ENCODE data around the gene MAP3K10. TPM values are rescaled to one million over a fixed set of nuclear protein-coding genes. Genes with fewer than 3 reads are reported as not detected.

MAP3K10 gene
- total RNA-seq, 1 donor from 2014 or later = 20.6 TPM

GRCh38 chr19:40263440-40264313 lies 72.5 kb downstream of the MAP3K10 start:
- TF ChIP-seq CTCF (IDR thresholded peaks at IDR 0.05; ENCODE audit: unreplicated experiment) = no peak
- no peaks in the 10 kb centered on the region for H3K4me1 Mint-ChIP-seq (ENCODE audit: unreplicated experiment)
- DNase-seq (ENCODE audit: low spot score) = no peak
- H3K27ac Mint-ChIP-seq (ENCODE audit: unreplicated experiment) = no peak overlapping the region
- no peak overlapping the region for H3K4me3 Mint-ChIP-seq (ENCODE audit: unreplicated experiment)
- peaks cover 16% of the 10 kb centered on the region for H3K36me3 Mint-ChIP-seq (ENCODE audit: low read depth, unreplicated experiment)
- peaks cover 13% of the 10 kb centered on the region for H3K27me3 Mint-ChIP-seq (ENCODE audit: unreplicated experiment)
- H3K9me3 Mint-ChIP-seq (ENCODE audit: unreplicated experiment) = no peaks in the 10 kb centered on the region

GRCh38 chr19:40264314-40265054 lies 73.3 kb downstream of the MAP3K10 start:
- Mint-ChIP-seq H3K36me3 (ENCODE audit: low read depth, unreplicated experiment) (peaks cover 21% of the 10 kb centered on the region), H3K9me3 (ENCODE audit: unreplicated experiment) (no peaks in the 10 kb centered on the region), H3K4me3 (ENCODE audit: unreplicated experiment) (no peak overlapping the region), H3K27ac (ENCODE audit: unreplicated experiment) (no peak overlapping the region), H3K4me1 (ENCODE audit: unreplicated experiment) (no peaks in the 10 kb centered on the region), H3K27me3 (ENCODE audit: unreplicated experiment) (peaks cover 13% of the 10 kb centered on the region)
- no peak for DNase-seq (ENCODE audit: low spot score)
- TF ChIP-seq CTCF (IDR thresholded peaks at IDR 0.05; ENCODE audit: unreplicated experiment) = no peak

Other genes starting within 250 kb of the MAP3K10 start
- 101 TPM for gene PSMC4, start 220.3 kb upstream of the MAP3K10 start, total RNA-seq (ENCODE audit: unreplicated experiment)
- 4.0 TPM for gene ZNF546, start 194.4 kb upstream of the MAP3K10 start, total RNA-seq (ENCODE audit: unreplicated experiment)
- gene ZNF780B, start 135.2 kb upstream of the MAP3K10 start, total RNA-seq (ENCODE audit: unreplicated experiment) = 22.6 TPM
- 19.4 TPM for gene ZNF780A, start 100.5 kb upstream of the MAP3K10 start, total RNA-seq (ENCODE audit: unreplicated experiment)
- gene TTC9B, start 27.0 kb downstream of the MAP3K10 start, total RNA-seq (ENCODE audit: unreplicated experiment) = 1.1 TPM
- 0.18 TPM for gene CCNP, start 35.3 kb downstream of the MAP3K10 start, total RNA-seq (ENCODE audit: unreplicated experiment)
- gene AKT2, start 93.9 kb downstream of the MAP3K10 start, total RNA-seq (ENCODE audit: unreplicated experiment) = 89.8 TPM
- gene C19orf47, start 157.0 kb downstream of the MAP3K10 start, total RNA-seq (ENCODE audit: unreplicated experiment) = 17.9 TPM
- 227 TPM for gene PLD3, start 157.3 kb downstream of the MAP3K10 start, total RNA-seq (ENCODE audit: unreplicated experiment)
- gene HIPK4, start 198.8 kb downstream of the MAP3K10 start, total RNA-seq (ENCODE audit: unreplicated experiment) = not detected
- 6.7 TPM for gene PRX, start 222.0 kb downstream of the MAP3K10 start, total RNA-seq (ENCODE audit: unreplicated experiment)
- gene SERTAD1, start 234.6 kb downstream of the MAP3K10 start, total RNA-seq (ENCODE audit: unreplicated experiment) = 11.8 TPM

All from endothelial cell (in vitro differentiated cells).